ENCODE data around the gene RNF41.
"Not testable (repeated sequence)": the region's sequence is repeated elsewhere in the genome, so short reads cannot be mapped to it uniquely, and the experiment has no call there.

The RNF41 gene

DNA sequence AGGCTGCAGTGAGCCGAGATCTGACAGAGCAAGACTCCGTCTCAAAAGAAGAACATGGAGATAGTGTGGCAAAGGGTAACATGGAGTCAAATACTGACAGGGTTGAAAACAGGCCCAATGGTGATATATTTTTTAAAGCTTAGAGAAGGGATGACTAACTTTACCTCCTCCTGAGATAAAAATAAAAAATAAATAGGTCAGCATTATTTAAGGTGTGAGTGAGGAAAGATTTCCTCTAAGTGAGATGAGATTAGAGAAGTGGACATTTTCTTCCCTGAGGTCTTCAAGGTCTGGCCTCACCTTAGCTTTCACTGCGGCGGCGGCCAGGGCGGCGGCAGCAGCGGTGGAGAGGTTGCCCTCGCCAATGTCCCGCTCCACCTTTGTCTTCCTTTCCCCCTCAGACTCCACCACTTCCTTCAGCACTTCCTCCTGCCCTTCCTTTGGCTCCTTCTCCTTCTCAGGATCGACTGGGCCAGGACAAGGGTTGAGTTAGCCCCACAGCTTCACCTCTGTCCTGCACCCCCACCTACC is 52.4 kb downstream of the RNF41 start:
- DNase-seq (ENCODE audit: low read depth, low spot score), result no peak

DNA sequence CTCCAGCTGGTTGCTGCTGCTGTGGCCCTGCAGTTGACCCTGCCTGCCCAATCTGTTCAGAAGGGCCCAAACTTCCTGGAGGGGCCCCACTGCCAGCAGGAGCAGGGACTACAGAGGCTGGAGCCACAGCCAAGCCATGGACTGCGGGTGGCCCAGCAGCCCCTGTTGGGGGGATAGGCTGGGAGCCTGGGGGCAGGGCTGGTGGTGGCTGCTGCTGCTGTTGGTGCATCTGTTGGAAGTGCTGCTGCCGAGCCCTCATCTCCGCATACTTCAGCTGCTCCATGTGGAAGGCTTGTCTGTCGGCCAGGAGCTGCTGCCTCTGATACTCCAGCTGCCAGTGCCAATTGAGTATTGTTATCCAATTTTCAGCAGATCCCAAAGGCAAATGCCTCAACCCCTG is 56.4 kb downstream of the RNF41 start:
- no peak for DNase-seq (ENCODE audit: low read depth, low spot score)

DNA sequence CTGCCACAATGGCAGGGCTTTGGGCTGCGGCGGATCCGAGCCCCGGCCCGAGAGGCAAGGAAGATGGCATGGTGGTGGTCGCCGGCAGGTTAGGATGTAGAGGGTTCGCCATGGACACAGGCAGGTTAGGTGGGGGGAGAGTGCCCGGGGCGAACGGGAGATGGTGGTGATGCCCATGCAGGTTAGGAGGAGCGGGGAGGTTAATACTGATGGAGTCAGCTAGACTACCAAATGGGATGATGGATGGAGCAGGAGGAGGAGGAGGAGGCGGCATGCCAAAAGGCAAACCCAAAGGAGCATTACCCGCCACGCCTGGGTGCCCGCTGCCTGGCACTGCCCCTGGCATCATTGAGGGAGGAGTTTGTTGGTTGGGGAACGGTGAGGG is 57.4 kb downstream of the RNF41 start:
- no peak for DNase-seq (ENCODE audit: low read depth, low spot score)

DNA sequence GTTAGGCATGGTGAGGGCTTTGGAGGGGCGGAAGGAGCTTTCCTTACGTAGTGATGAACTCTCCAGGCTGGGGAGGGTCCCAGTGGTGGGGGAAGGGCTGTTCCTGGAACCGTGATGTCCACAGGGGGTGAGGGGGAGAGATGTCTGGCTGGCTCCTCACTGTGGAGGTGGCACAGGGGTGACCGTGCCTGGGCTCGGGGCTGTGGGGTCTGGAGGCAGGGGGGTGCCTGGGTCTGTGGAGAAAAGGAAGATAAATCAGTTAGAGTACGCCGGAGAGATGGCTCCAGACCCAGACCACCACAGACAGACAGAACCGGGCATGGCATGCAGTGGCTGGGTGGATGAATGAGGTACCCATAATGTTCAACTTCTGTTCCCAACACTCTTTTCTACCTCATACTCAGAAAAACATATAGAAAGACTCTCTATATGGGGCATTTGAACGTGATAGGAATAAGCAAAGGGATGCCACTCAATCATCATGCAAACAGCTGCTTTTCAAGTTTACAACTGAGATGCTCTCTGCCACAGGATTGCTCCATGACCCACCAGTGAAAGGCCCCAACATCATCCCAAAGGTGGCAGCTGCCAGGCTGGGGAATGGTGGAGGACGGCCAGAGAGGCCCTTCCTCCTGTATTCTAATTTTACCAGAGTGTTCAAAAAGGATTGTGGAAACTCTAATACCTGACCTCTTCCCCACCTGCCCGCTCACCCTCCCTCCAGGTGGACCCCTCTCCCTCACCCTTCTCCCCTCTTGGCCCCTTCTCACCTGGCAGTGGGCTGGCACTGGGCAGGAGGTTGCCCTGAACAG is 58.0 kb downstream of the RNF41 start:
- DNase-seq (ENCODE audit: low read depth, low spot score), result no peak

DNA sequence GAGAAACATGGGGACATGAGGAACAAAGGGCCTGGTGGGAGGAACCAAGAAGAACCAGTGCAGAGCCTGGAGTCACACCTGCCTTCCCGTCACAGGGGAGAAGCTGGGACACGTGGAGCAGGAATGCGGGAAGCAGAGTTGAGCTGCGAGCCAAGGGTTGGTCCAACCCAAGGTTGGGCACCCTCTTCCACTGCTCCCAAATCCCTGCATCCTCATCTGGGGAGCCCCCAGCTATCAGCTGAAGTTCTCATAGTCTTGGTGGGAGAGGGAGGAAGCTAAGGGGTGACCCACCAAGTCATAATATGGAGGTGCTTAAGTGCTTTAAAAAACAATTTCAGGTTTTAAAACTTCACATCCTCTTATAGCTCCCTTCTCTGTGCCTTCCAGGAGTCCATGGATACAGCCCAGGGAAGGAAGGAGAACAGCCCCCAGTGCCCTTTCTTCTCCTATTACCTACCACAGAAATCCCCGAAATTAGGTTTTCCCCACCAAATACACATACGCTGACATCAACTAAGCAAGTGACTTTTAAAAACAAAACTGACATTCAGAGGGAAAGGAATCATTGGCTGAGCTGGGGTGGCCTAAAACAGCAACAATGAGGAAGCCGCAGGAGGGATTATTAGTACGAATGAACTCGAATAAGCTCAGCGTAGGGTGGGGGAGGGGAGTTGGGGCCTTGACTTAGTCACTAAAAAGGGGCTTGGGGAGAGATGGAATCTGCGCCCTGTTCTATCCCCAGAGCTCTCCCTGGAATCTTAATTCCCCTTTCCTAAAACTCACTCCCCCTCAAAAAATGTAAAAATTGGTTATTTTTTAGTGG is 59.0 kb downstream of the RNF41 start:
- no peak for DNase-seq (ENCODE audit: low read depth, low spot score)

DNA sequence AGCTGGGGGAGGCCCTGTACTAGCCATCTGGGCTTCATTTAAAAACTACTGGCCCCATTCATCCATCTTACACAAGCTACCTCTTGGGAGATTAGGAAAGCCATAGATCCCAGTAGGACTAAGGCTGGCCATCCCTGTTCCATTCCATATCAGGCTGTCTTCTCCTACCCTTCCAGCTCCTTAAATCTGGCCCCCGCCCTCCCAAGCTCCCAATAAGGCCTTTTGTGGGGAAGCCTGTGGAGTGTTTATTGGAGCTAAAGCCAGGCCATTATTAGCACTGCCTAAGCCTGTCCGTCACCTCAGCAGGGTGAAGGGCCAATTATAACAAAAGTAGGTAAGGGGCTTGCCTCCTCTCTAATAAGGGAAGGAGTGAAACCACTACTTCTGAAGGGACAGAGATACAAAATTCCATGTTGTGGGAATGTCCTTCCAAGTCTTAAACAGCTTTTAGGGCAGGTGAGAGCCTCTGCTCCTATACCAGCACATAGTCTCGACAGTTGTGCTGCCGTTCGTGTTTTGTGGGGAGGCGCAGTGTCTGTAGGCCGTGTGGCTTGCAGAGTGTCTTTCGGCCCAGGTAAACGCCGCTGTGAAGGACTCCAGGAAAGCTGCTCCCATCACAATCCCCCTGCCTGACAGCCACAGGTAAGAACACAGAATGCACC is 59.9 kb downstream of the RNF41 start:
- no peak for DNase-seq (ENCODE audit: low read depth, low spot score)

DNA sequence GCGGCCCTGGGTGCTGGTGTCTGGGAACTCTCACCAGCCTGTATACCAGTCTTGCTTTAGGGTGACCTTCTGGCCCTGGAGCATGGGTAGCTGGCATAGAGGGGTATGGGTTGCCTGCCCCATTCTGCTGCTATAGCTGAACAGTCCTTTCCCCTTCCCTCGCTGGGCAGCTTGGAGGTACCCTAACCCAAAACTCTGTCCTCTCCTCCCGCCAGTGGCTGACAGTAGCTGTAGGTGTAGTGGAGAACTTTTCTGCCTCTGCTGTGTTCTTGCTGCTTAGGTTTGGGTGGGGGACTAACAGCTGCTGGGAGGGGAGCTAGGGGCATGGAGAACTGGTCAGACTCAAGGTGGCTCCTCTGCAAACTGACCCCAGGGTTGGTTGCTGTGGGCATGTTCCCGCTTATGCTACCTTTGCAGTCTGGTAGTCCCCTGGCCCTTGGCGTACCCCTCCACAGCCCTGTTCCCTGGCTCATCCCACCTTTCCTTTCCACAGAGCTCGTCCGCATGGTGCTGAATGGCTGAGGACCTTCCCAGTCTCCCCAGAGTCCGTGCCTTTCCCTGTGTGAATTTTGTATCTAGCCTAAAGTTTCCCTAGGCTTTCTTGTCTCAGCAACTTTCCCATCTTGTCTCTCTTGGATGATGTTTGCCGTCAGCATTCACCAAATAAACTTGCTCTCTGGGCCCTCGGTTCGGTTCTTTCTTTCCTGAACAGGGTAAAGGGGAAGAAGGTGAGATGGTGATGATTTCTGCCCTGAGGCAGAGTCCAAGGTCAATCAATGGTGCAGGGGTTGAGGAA is 60.6 kb downstream of the RNF41 start:
- no peak for DNase-seq (ENCODE audit: low read depth, low spot score)

DNA sequence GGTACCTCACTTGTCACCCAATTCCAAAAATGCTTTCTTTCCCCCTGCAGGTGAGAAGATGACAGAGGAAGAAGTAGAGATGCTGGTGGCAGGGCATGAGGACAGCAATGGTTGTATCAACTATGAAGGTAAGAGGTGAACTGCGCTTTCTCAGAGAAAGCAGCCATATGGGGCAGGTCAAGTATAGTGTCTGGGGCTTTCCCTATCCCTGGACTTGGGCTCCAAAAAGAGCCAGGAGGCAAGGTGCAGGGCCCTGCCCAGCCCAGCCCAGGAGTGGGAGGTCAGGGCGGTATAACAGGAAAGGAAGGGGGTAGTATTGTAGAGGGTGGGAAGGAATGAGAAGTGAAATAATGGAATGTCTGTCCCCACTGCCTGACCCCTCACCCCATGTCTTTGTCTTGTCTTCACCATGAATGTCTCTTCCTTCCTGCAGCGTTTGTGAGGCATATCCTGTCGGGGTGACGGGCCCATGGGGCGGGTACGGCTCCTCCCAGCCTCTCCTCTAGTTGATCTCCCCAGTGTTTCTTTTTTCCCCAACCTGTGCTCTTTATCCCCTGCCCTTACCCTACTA is 61.4 kb downstream of the RNF41 start:
- no peak for DNase-seq (ENCODE audit: low read depth, low spot score)

DNA sequence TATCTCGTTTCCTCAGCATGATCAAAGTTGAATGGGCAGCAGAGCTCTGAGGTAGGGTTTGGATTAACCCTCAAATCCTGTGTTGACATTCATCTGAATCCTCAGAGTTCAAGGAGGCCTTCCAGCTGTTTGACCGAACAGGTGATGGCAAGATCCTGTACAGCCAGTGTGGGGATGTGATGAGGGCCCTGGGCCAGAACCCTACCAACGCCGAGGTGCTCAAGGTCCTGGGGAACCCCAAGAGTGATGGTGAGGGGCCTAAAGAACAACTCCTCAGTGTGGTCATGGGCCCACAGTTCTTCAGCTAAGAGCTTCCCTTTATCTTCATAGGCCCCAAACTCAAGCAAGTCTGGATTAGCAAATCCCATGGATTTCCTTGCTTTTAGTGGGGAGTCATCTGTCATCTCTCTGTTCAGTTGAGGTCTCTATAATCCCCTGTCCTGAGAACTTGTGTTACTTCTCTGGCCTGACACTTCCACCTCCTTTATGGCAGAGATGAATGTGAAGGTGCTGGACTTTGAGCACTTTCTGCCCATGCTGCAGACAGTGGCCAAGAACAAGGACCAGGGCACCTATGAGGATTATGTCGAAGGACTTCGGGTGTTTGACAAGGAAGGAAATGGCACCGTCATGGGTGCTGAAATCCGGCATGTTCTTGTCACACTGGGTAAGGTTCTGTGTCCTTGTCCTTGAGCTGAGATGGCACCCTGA is 62.1 kb downstream of the RNF41 start:
- no peak for DNase-seq (ENCODE audit: low read depth, low spot score)

DNA sequence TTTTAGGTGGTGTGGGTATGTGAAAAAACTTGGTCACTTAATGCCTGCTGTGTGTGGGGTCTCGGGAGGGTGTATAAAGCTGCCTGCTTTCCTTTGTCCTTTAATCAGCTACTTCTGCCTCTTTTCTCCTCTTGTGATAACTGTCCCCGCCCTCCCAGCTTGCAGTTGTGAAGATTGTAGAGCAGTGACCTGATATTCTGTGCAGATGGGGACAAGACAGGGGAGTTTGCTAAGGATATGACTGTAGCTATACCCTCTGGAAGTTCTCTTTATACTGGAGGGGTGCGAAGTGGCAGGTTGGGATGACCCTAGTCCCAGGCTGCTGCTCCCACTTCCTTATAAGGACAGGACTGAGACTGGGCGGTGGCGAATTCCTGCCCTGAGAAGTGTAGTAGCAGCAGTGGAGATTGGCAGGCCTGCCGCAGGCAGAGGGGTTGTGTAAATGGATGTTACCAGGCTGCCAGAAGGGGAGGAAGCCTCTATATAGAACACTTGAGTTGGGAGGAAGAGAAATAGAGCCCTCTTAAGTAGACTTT is 62.7 kb downstream of the RNF41 start:
- peak; percentile 68 for DNase-seq (ENCODE audit: low read depth, low spot score)

DNA sequence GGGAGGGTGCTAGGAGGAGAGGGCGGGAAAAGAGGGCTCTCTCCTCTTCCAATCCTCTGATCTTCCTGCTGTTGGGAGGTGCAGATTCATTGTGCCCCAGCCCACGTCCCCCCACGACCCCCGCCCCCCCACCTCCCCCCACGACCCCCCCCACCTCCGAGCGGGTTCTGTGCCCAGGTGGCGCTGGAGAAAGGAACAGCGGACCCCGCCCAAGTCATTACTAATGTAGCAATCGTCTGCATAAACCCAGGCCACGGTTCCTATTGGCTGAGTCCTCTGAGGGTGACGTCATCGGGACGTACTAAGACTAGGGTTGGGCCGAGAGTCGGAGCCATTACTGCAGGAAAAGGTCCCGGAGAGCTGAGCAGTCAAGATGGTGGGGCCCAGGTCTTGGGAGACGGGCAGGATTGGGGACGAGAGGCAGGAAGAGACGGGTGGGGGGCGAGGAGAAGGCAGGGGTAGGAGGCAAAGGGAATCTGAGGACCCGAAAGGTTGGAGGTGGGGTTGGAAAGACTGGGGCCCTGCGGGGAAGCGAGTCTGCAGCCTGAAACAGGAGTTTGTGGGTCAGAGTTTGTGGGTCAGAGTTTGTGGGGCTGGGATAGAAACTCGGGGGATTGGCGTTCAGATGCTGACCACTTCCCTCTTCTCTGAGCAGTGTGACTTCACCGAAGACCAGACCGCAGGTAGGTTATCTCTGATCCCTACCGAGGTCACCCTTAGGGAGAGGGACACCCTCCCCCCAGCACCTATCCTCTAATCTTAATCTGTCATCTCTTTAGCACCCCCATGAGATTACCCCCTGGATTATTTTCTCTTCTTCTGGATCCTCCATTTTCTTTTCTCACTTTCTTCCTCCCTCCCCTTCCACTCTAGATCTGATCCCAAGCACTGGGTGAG is 63.4 kb downstream of the RNF41 start, which contains the start of gene MYL6:
TSS of gene MYL6 (plus strand) at position 331 of the 897 bp plus-strand sequence. CDS start at position 374, 43 bp downstream.
- peak; percentile 97 for DNase-seq (ENCODE audit: low read depth, low spot score)

DNA sequence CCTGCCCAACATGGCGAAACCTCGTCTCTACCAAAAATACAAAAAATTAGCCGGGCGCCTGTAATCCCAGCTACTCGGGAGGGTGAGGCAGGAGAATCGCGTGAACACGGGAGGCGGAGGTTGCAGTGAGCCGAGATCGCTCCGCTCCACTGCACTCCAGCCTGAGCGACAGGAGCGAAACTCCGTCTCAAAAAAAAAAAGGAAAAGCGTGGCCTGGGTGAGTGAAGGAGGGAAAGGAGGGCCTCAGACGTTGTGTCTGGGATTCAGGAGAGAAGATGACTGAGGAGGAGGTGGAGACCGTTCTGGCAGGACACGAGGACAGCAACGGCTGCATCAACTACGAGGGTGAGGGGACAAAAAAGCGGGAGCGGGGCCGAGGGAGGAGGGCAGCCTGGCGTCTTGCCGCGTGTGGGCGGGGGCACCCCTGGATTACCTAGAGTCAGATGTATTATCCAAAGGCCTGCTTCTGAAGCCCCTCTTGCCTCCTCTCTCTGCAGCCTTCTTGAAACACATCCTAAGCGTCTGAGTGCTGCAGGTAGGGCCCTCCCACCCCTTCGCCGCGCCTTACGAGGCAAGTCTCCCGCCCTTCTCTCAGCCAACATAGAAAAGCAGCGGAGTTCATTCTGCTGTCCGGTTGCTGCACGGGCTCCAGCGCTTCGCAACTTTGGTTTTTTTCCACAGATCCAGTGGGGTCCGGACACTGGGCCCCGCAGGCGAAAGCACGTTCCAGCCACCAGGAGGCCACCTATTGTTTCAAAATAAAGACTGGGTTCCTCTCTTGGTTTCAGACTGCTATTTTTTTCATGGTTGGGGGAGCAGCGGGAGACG is 64.3 kb downstream of the RNF41 start:
- peak; percentile 65 for DNase-seq (ENCODE audit: low read depth, low spot score)

DNA sequence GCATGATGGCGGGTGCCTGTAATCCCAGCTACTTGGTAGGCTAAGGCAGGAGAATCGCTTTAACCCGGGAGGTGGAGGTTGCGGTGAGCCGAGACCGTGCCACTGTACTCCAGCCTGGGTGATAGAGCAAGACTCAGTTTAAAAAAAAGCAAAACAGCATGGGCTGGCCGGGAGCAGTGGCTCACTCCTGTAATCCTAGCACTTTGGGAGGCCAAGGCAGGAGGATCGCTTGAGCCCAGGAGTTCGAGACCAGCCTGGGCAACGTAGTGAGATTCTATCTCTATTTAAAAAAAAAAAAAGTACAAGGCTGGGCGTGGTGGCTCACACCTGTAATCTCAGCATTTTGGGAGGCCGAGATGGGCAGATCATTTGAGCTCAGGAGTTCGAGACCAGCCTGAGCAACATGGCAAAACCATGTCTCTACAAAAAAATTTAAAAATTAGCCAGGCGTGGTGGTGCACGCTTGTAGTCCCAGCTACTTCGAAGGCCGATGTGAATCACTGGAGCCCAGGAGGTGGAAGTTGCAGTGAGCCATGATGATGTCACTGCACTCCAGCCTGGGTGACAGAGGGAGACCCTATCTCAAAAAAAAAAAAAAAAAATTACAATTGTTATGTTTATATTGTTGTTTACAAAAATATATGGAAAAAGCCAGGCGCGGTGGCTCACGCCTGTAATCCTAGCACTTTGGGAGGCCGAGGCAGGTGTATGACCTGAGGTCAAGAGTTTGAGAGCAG is 65.1 kb downstream of the RNF41 start:
- DNase-seq (ENCODE audit: low read depth, low spot score), result not testable (repeated sequence)

DNA sequence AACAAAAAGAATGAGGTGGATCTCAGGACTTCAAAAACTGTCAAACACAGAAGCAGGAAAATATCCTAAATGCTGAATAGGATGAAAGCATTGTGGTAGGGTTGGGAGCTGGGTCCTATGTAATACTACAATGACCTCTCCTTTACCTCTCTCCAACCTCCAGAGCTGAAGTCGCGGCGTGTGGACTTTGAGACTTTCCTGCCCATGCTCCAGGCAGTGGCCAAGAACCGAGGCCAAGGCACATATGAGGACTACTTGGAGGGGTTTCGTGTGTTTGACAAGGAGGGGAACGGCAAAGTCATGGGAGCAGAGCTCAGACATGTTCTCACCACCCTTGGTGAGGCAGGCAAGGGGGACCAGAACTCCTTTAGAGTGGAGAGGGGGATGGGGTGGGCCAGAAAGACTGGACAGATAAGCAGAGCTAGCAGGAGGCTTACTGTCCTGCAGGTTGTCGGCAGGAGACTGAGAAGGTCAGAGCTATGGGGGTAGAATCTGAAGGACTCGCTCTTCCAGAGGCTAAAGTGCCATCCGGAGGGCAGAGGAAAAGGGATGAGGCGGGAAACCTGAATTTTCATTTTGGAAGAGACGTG is 66.4 kb downstream of the RNF41 start:
- DNase-seq (ENCODE audit: low read depth, low spot score), result no peak

DNA sequence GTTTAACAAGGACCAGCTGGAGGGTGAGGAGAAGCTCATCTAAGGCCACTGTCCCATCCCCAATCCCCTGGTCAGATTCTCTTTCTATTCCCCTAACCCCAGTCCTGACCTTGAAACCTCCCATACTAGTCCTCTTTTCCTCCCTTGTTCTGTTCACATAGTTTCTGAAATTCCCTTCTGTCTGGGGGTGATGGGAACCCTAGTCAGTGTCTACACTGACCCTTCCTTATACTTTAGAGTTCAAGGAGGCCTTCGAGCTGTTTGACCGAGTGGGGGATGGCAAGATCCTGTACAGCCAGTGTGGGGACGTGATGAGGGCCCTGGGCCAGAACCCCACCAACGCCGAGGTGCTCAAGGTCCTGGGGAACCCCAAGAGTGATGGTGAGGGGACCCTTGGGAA is 66.9 kb downstream of the RNF41 start:
- no peak for DNase-seq (ENCODE audit: low read depth, low spot score)

DNA sequence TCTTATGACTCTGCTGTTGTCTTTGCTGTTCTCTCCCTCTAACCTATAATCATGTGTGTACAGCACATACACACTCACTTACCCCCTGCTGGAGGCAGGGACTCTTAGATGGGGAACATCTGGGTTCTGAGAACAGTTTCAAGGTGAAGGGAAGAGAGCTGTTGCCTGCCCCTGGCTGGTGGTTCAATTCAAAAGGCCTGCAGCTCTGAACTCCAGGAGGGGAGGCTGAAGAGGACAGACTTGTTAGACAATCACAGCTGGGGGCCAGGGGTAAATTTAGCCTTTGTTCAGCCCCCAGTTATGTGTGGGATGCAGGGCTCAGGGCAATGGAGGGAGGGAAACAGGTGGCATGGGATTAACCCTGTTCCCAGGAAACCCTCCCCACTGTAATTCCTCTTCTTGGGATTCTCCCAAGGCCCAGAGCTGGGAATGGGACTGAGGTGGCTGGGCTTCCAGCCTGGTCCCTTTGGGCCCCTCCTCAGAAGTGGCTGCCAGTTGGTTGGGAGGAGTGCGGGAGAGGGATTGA is 67.4 kb downstream of the RNF41 start:
- DNase-seq (ENCODE audit: low read depth, low spot score), result no peak

DNA sequence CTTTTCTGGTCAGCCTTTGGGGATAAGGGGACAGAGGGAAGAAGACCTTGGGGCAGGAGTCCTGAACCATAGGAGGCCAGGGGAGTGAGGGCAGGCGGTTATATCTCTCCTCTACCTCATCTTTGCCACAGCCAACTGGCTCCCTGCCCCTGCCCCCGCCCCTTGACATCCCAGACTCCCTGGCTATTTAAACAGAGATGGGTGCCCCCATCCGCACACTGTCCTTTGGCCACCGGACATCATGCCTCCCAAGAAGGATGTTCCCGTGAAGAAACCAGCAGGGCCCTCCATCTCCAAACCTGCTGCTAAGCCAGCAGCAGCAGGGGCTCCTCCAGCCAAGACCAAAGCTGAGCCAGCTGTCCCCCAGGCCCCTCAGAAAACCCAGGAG is 68.0 kb downstream of the RNF41 start:
- DNase-seq (ENCODE audit: low read depth, low spot score), result no peak
